ENCODE results near the gene EEF2.
"Not testable (repeated sequence)": the region's sequence is repeated elsewhere in the genome, so short reads cannot be mapped to it uniquely, and the experiment has no call there.

Gene EEF2

GRCh38 chr19:4014541-4015491 is 29.6 kb upstream of the EEF2 start:
- DNase-seq: no peak

- DNase-seq: no peak
These were observed 28.8 kb upstream of the EEF2 start for GRCh38 chr19:4013886-4014540.

- DNase-seq: no peak
These were observed 27.8 kb upstream of the EEF2 start for GRCh38 chr19:4012975-4013634.

GRCh38 chr19:4012092-4012974 is 27.1 kb upstream of the EEF2 start:
- no peak for DNase-seq

GRCh38 chr19:4011430-4011829 is 26.2 kb upstream of the EEF2 start:
- not testable (repeated sequence) for DNase-seq

GRCh38 chr19:4010808-4011110 is 25.5 kb upstream of the EEF2 start:
- DNase-seq: no peak

GRCh38 chr19:4009990-4010807 is 24.9 kb upstream of the EEF2 start:
- no peak for DNase-seq

- DNase-seq: no peak
These were observed 22.7 kb upstream of the EEF2 start for GRCh38 chr19:4007836-4008539.

GRCh38 chr19:4007021-4007835 is 22.0 kb upstream of the EEF2 start, which contains the start of gene PIAS4:
Gene PIAS4 (plus strand): TSS chr19:4007736. CDS start chr19:4007761, 25 bp downstream.
- DNase-seq: peak; percentile 86

- not testable (repeated sequence) for DNase-seq
These were observed 20.2 kb upstream of the EEF2 start for GRCh38 chr19:4005436-4005835.

GRCh38 chr19:4000798-4001197 is 15.5 kb upstream of the EEF2 start:
- DNase-seq: not testable (repeated sequence)

- not testable (repeated sequence) for DNase-seq
These were observed 13.6 kb upstream of the EEF2 start for GRCh38 chr19:3998667-3999412.

- DNase-seq: no peak
These were observed 10.3 kb upstream of the EEF2 start for GRCh38 chr19:3995607-3996006.

- no peak for DNase-seq
These were observed 5.5 kb upstream of the EEF2 start for GRCh38 chr19:3990815-3991117.

- DNase-seq: peak; percentile 88
These were observed 2.5 kb upstream of the EEF2 start for GRCh38 chr19:3987619-3988371.

- DNase-seq: peak; percentile 88
These were observed 1.2 kb upstream of the EEF2 start for GRCh38 chr19:3986260-3987041.

GRCh38 chr19:3985643-3986259 is 488 bp upstream of the EEF2 start:
- no peak for DNase-seq

- no peak for DNase-seq
These were observed 717 bp downstream of the EEF2 start for GRCh38 chr19:3984584-3984907.

Measured in DMS79 treated with DMSO at 0.1 percent for 48 hours (cell line).